ENCODE data around the gene IL25.

DNA sequence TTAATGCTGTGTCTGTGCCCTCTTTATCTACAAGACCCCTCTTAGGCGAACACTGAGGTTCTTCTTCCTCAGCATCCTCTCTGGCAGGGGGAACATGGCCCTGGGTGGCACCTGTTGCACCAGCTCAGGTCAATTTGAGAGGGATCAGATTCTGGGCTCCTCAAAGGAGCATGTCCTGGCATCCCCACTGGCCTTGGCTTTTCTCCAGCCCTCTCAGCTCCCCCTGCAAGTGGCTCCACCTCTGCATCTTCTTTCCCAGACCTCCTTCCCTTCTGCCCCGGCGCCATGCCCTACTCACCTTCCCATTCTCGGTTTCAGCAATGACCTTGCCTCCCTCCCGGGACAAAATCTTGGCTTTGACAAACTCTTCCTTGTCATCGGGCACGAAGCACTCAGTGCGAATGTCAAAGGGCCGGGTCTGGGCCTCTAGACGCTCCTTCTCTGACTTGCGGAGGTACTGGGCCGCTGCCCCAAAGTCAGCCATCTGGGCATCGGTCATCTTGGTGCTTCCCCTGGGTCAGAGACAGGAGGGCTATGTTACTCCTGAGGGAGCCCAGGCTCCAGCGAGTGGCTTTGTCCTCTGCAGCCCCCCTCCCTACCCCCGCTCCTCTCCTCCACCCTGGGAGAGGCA is 34.2 kb downstream of the IL25 start:
- TF ChIP-seq, protein P1, sequence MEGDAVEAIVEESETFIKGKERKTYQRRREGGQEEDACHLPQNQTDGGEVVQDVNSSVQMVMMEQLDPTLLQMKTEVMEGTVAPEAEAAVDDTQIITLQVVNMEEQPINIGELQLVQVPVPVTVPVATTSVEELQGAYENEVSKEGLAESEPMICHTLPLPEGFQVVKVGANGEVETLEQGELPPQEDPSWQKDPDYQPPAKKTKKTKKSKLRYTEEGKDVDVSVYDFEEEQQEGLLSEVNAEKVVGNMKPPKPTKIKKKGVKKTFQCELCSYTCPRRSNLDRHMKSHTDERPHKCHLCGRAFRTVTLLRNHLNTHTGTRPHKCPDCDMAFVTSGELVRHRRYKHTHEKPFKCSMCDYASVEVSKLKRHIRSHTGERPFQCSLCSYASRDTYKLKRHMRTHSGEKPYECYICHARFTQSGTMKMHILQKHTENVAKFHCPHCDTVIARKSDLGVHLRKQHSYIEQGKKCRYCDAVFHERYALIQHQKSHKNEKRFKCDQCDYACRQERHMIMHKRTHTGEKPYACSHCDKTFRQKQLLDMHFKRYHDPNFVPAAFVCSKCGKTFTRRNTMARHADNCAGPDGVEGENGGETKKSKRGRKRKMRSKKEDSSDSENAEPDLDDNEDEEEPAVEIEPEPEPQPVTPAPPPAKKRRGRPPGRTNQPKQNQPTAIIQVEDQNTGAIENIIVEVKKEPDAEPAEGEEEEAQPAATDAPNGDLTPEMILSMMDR (IDR thresholded peaks at IDR 0.05; ENCODE audit: low read length) = no peak
- no peak for TF ChIP-seq EZH2 (IDR thresholded peaks at IDR 0.05; ENCODE audit: borderline replicate concordance, low read length)

Measured in OCI-LY1 (cell line).